CD4-positive, alpha-beta T cell (primary cell): ENCODE results near the gene CDKAL1. TPM values are rescaled to one million over a fixed set of nuclear protein-coding genes. Genes with fewer than 3 reads are reported as not detected.

Experiments used
- ATAC-seq: fragments of 200-7000 bp; cut with Tn5 transposase; one replicate; pipeline ENCODE4 v1.10.0; 2022; ENCODE audit warnings: mild to moderate bottlenecking; ENCODE audit not compliant: poor library complexity
- CTCF ChIA-PET: fragments of 350-600 bp; sonication (Branson Sonifier 250); formaldehyde crosslinking; loops from one replicate; lab custom pipeline; 2021; ENCODE audit warnings: antibody characterized with exemption, inconsistent platforms; lab: Charles Lee
- POLR2A ChIA-PET: fragments of 350-600 bp; sonication (Branson Sonifier 250); formaldehyde crosslinking; loops from one replicate; lab custom pipeline; 2021; ENCODE audit warnings: antibody characterized with exemption, inconsistent platforms; lab: Charles Lee
- DNase-seq, 14 experiments: peaks; one replicate each; pipeline ENCODE4 v3.0.0-alpha.2; 2013 to 2020; ENCODE audit warnings: mixed read lengths in 2 of 14
- H3K27ac ChIP-seq, 2 donors: one replicate each; pipeline versions ENCODE4 v1.5.1 to v1.7.0; 2013; ENCODE audit warnings: low read length in 2 of 2, low read depth in 1 of 2, mild to moderate bottlenecking in 1 of 2
- H3K27me3 ChIP-seq, 2 experiments: 1 replicate in 1 of 2; 2 replicates in 1 of 2; pipeline versions ENCODE4 v1.6.1 to v1.7.0; 2013; ENCODE audit warnings: low read length in 2 of 2, control low read depth in 1 of 2, mild to moderate bottlenecking in 1 of 2, moderate library complexity in 1 of 2; ENCODE audit not compliant: insufficient read depth in 2 of 2, control insufficient read depth in 1 of 2
- H3K36me3 ChIP-seq: one replicate; pipeline ENCODE4 v1.6.1; 2013; ENCODE audit warnings: low read length, control low read depth; ENCODE audit not compliant: insufficient read depth
- H3K4me1 ChIP-seq: one replicate; pipeline ENCODE4 v1.6.1; 2013; ENCODE audit warnings: low read length, control low read depth; ENCODE audit not compliant: insufficient read depth
- H3K4me3 ChIP-seq: one replicate; pipeline ENCODE4 v1.5.1; 2013; ENCODE audit warnings: mild to moderate bottlenecking, low read length, moderate library complexity
- H3K9me3 ChIP-seq, 2 experiments: 1 replicate in 1 of 2; 2 replicates in 1 of 2; pipeline versions ENCODE4 v1.6.1 to v1.7.0; 2013; ENCODE audit warnings: low read length in 2 of 2, mild to moderate bottlenecking in 2 of 2, control low read depth in 1 of 2, moderate library complexity in 1 of 2; ENCODE audit not compliant: control insufficient read depth in 1 of 2, insufficient read depth in 1 of 2
- H3K27ac Mint-ChIP-seq: one replicate; pipeline ENCODE4 v1.8.0; 2020; ENCODE audit warnings: mixed read lengths
- H3K27me3 Mint-ChIP-seq: one replicate; pipeline ENCODE4 v1.8.0; 2021; ENCODE audit warnings: mixed read lengths
- H3K36me3 Mint-ChIP-seq: one replicate; pipeline ENCODE4 v1.8.0; 2021; ENCODE audit warnings: low read depth, mixed read lengths
- H3K4me1 Mint-ChIP-seq: one replicate; pipeline ENCODE4 v1.8.0; 2021; ENCODE audit warnings: low read depth, mixed read lengths
- H3K4me3 Mint-ChIP-seq: one replicate; pipeline ENCODE4 v1.8.0; 2020; ENCODE audit warnings: mild to moderate bottlenecking, mixed read lengths
- H3K9me3 Mint-ChIP-seq: one replicate; pipeline ENCODE4 v1.8.0; 2020; ENCODE audit warnings: mixed read lengths
- CTCF ChIP-seq: fragments of 200-600 bp; IDR thresholded peaks from one replicate; pipeline ENCODE4 v1.8.0; 2022; ENCODE audit warnings: antibody characterized with exemption, mild to moderate bottlenecking
- intact Hi-C, 2 experiments: fragments of 100-400 bp; cut with DNase I in 1 of 2; cut with micrococcal nuclease in 1 of 2; formaldehyde crosslinking; loops; one replicate each; pipeline versions ENCODE4 v1.15.1 to v1.9.0; 2023 to 2025; cut with DNase I, micrococcal nuclease
- total RNA-seq, 174 experiments: library from RNA in 2 of 174; stranded (reverse) in 2 of 174; gene quantifications; one replicate each; pipeline ENCODE4 v1.2.3 and lab custom pipeline; 2021 to 2026

CDKAL1 gene
- total RNA-seq, 2 experiments from 2014 or later, result 21.3 to 23.9 TPM

- Mint-ChIP-seq H3K9me3 (no peaks in the 10 kb centered on the region), H3K27me3 (no peaks in the 10 kb centered on the region), H3K4me1 (no peaks in the 10 kb centered on the region), H3K36me3 (peaks cover 11% of the 10 kb centered on the region), H3K4me3 (no peak overlapping the region), H3K27ac (no peak overlapping the region)
- POLR2A ChIA-PET, result no interaction called here
- no peak for TF ChIP-seq CTCF
- no peak for DNase-seq
- CTCF ChIA-PET, result no interaction called here
- Histone ChIP-seq H3K27me3 (no peaks in the 10 kb centered on the region), H3K36me3 (no peaks in the 10 kb centered on the region), H3K4me1 (no peaks in the 10 kb centered on the region), H3K4me3 (no peak overlapping the region), H3K9me3 (no peaks in the 10 kb centered on the region), H3K27ac (no peak overlapping the region)
- intact Hi-C loops, result no loop called here
- ATAC-seq, result no peak
Observed at GRCh38 chr6:20924911-20925543, 390.8 kb downstream of the CDKAL1 start.

- no peaks in the 10 kb centered on the region for H3K9me3 ChIP-seq
- CTCF ChIA-PET, result no interaction called here
- Mint-ChIP-seq H3K9me3 (no peaks in the 10 kb centered on the region), H3K27me3 (no peaks in the 10 kb centered on the region), H3K4me3 (no peak overlapping the region), H3K4me1 (no peaks in the 10 kb centered on the region), H3K36me3 (peaks cover 11% of the 10 kb centered on the region), H3K27ac (no peak overlapping the region)
- H3K27ac ChIP-seq, result no peak overlapping the region
- TF ChIP-seq CTCF, result no peak
- H3K27me3 ChIP-seq, result no peaks in the 10 kb centered on the region
- no peak for DNase-seq
- intact Hi-C loops, result no loop called here
- no peak for ATAC-seq
- H3K4me1 ChIP-seq, result no peaks in the 10 kb centered on the region
- POLR2A ChIA-PET, result no interaction called here
- no peaks in the 10 kb centered on the region for H3K36me3 ChIP-seq
- no peak overlapping the region for H3K4me3 ChIP-seq
Observed at GRCh38 chr6:20927130-20927860, 393.0 kb downstream of the CDKAL1 start.

- no peaks in the 10 kb centered on the region for H3K4me1 Mint-ChIP-seq
- no peaks in the 10 kb centered on the region for H3K36me3 ChIP-seq
- H3K9me3 Mint-ChIP-seq, result no peaks in the 10 kb centered on the region
- POLR2A ChIA-PET, result no interaction called here
- ATAC-seq (no peak), DNase-seq (no peak)
- H3K4me3 Mint-ChIP-seq, result no peak overlapping the region
- no peaks in the 10 kb centered on the region for H3K36me3 Mint-ChIP-seq
- no peak for TF ChIP-seq CTCF
- CTCF ChIA-PET, result no interaction called here
- no peak overlapping the region for H3K27ac Mint-ChIP-seq
- H3K4me3 ChIP-seq, result no peak overlapping the region
- no peak overlapping the region for H3K27ac ChIP-seq
- H3K4me1 ChIP-seq, result no peaks in the 10 kb centered on the region
- H3K27me3 Mint-ChIP-seq, result no peaks in the 10 kb centered on the region
- H3K27me3 ChIP-seq, result no peaks in the 10 kb centered on the region
- intact Hi-C loops, result no loop called here
- H3K9me3 ChIP-seq, result no peaks in the 10 kb centered on the region
Observed at GRCh38 chr6:20929283-20929682, 395.0 kb downstream of the CDKAL1 start.
